ENCODE measurements around the gene HBP1.

- TF ChIP-seq POLR2A (IDR thresholded peaks at IDR 0.05) (no peak), CTCF (IDR thresholded peaks at IDR 0.05) (no peak)
Observed at GRCh38 chr7:107150375-107151073, 18.3 kb upstream of the HBP1 start.

All from lower leg skin (tissue), 3 donors.